Measurements from ENCODE around the gene ITSN1.

The ITSN1 gene

GRCh38 chr21:33747420-33747819 lies 105.1 kb downstream of the ITSN1 start:
- no peak overlapping the region for H3K27ac ChIP-seq
- TF ChIP-seq CTCF (IDR thresholded peaks at IDR 0.05): no peak
- TF ChIP-seq ZFX (IDR thresholded peaks at IDR 0.05; ENCODE audit: borderline replicate concordance): no peak

DNA sequence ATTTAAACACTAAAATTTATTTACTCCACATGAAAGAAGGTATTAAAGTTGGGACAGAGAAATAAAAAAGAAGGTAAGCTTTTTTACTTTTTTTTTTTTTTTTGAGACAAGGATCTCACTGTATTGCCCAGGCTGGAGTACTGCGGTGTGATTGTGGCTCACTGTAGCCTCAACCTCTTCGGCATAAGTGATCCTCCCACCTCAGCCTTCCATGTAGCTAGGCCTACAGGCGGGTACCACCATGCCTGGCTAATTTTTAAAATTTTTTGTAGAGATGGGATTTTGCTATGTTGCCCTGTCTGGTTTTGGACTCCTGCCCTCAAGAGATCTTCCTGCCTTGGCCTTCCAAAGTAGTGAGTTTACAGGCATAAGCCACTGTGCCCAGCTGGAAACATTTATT lies 106.6 kb downstream of the ITSN1 start:
- H3K27ac ChIP-seq: no peak overlapping the region
- TF ChIP-seq ZFX (IDR thresholded peaks at IDR 0.05; ENCODE audit: borderline replicate concordance) (no peak), CTCF (IDR thresholded peaks at IDR 0.05) (no peak)

- no peak overlapping the region for H3K27ac ChIP-seq
These were observed 107.7 kb downstream of the ITSN1 start for GRCh38 chr21:33750017-33750416.

DNA sequence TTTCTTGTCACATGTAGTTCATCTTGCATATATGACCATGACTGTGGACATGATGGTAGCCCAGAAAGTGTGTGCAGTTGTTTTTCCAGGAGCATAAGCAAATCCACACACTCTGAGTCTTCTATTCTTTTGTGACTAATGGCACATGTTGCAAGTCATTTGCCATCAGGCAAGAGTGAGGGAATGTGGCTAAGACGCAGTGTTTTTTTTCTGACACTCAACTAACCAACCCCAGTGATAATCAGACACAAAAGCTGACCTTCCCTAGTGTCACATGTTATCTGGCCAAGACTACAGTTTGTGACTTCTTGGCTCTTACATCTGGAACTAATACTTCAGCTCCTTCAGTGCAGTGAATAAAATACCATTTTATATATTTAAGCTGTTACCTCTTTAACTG lies 108.8 kb downstream of the ITSN1 start:
- H3K27ac ChIP-seq: no peak overlapping the region
- TF ChIP-seq CTCF (IDR thresholded peaks at IDR 0.05) (no peak), ZFX (IDR thresholded peaks at IDR 0.05; ENCODE audit: borderline replicate concordance) (no peak)

More at GRCh38 chr21:33750017-33750416, 107.7 kb downstream of the ITSN1 start:
- TF ChIP-seq CTCF (IDR thresholded peaks at IDR 0.05) (no peak), ZFX (IDR thresholded peaks at IDR 0.05; ENCODE audit: borderline replicate concordance) (no peak)

DNA sequence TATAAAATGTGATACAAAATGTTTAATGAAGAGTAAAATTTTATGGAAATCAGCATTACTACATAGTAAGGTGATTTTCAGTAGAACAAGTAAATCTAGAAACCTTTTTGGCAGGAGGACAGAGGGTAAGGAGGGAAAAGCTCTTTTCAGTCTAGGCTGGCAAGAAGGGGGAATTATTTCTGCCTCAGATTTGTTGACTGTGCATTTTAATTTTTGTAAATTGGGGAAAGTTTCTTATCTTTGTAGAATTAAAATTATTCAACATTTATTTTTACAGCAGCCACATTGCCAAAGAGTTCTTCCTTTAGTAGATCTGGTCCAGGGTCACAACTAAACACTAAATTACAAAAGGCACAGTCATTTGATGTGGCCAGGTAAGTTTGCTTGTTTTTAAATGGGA lies 109.2 kb downstream of the ITSN1 start:
- TF ChIP-seq CTCF (IDR thresholded peaks at IDR 0.05) (no peak), ZFX (IDR thresholded peaks at IDR 0.05; ENCODE audit: borderline replicate concordance) (no peak)
- no peak overlapping the region for H3K27ac ChIP-seq

DNA sequence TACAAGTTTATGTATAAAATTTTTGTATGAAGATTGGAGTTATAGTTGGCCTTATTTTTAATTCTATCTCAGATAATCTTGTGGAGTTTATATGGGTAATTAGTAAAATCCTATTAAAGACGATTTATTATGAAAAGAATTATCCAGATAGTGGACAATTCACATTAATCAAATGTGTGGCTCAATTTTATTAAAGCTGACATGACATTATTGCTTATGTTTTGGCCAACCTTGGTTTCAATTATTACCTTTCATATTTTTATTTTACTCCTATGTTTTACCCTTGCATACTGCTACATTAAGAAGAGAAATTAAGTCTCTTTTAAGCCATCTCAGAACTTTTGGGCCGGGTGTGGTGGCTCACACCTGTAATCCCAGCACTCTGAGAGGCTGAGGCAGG lies 110.0 kb downstream of the ITSN1 start:
- no peak overlapping the region for H3K27ac ChIP-seq
- no peak for TF ChIP-seq ZFX (IDR thresholded peaks at IDR 0.05; ENCODE audit: borderline replicate concordance)
- no peak for TF ChIP-seq CTCF (IDR thresholded peaks at IDR 0.05)

DNA sequence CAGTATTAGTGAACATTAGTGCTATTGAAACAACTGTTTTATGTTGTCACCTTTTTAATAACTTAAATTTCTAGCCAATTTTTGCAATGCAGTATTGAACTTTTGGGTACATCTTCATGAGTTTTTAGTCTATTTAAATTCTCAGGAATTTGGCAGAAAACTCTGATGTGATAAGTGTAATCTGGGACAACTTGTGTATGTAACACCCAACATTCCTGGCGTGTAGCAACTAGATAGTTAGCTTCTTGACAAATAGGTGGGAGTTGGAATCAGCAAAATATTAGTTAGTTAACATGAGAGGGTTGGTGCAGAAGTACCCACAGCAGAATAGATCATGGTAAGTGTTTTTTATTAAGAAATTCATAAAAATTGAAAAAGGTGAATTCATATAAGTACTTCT lies 111.6 kb downstream of the ITSN1 start:
- TF ChIP-seq CTCF (IDR thresholded peaks at IDR 0.05) (no peak), ZFX (IDR thresholded peaks at IDR 0.05; ENCODE audit: borderline replicate concordance) (no peak)
- no peak overlapping the region for H3K27ac ChIP-seq
